H1 (cell line): ENCODE measurements around the gene CALY. TPM values are rescaled to one million over a fixed set of nuclear protein-coding genes. Genes with fewer than 3 reads are reported as not detected.

ENCODE experiments used
- CTCF ChIA-PET: fragments of 300-600 bp; sonication (Branson Sonifier 250); formaldehyde crosslinking; loops from one replicate; lab custom pipeline; 2021; ENCODE audit not compliant: partially characterized antibody; lab: Charles Lee
- POLR2A ChIA-PET: fragments of 300-600 bp; sonication (Branson Sonifier 250); formaldehyde crosslinking; loops from one replicate; lab custom pipeline; 2021; ENCODE audit warnings: inconsistent platforms; ENCODE audit not compliant: partially characterized antibody; lab: Charles Lee
- DNase-seq, 2 experiments: peaks; one replicate each; pipeline versions ENCODE4 v3.0.0 to v3.0.0-alpha.2; 2010 to 2022; ENCODE audit warnings: low spot score in 2 of 2, low read depth in 1 of 2, mixed read lengths in 1 of 2
- FAIRE-seq: peaks from 2 replicates; lab custom pipeline; 2011; peaks lifted over from hg19 to GRCh38; lab: Jason Lieb, UNC
- H2AFZ ChIP-seq: 2 replicates; pipeline ENCODE4 v1.8.1; 2012; ENCODE audit warnings: low read length, inconsistent platforms
- H2AK5ac ChIP-seq: 2 replicates; pipeline ENCODE4 v1.6.1; 2013; ENCODE audit warnings: low read depth, low read length
- H2BK120ac ChIP-seq: replicated peaks from 2 replicates; pipeline ENCODE3; 2013; ENCODE audit warnings: low read depth, low read length, inconsistent platforms
- H2BK12ac ChIP-seq: 2 replicates; pipeline ENCODE4 v1.6.1; 2013; ENCODE audit warnings: low read depth, low read length
- H2BK15ac ChIP-seq: 2 replicates; pipeline ENCODE4 v1.6.1; 2013; ENCODE audit warnings: low read length
- H2BK20ac ChIP-seq: 2 replicates; pipeline ENCODE4 v1.6.1; 2013; ENCODE audit warnings: low read length
- H2BK5ac ChIP-seq: 2 replicates; pipeline ENCODE4 v1.6.1; 2013; ENCODE audit warnings: low read depth, low read length
- H3K14ac ChIP-seq: 2 replicates; pipeline ENCODE4 v1.6.1; 2013; ENCODE audit warnings: inconsistent platforms; ENCODE audit not compliant: insufficient read length
- H3K18ac ChIP-seq: 2 replicates; pipeline ENCODE4 v1.6.1; 2013; ENCODE audit warnings: low read length; ENCODE audit errors: extremely low read depth
- H3K23ac ChIP-seq: 2 replicates; pipeline ENCODE4 v1.6.1; 2013; ENCODE audit warnings: inconsistent platforms; ENCODE audit not compliant: insufficient read length
- H3K23me2 ChIP-seq: 2 replicates; pipeline ENCODE4 v1.6.1; 2013; ENCODE audit warnings: low read depth, low read length
- H3K27ac ChIP-seq: 2 replicates; pipeline ENCODE4 v1.6.1; 2011; ENCODE audit warnings: low read depth, low read length, inconsistent platforms
- H3K27me3 ChIP-seq, 4 experiments: replicated peaks in 1 of 4; 1 replicate in 1 of 4; 2 replicates in 3 of 4; pipeline versions ENCODE4 v1.6.1 to v1.8.1; 2011 to 2013; ENCODE audit warnings: low read length in 3 of 4, mild to moderate bottlenecking in 3 of 4, inconsistent platforms in 2 of 4, mixed read lengths in 2 of 4, moderate library complexity in 1 of 4; ENCODE audit not compliant: control insufficient read depth in 3 of 4, insufficient read depth in 3 of 4; ENCODE audit errors: extremely low read depth in 1 of 4
- H3K36me3 ChIP-seq, 4 experiments: 2 replicates each; pipeline versions ENCODE4 v1.6.1 to v1.8.1; 2011 to 2013; ENCODE audit warnings: mild to moderate bottlenecking in 4 of 4, low read length in 3 of 4, moderate library complexity in 2 of 4, control low read depth in 1 of 4, inconsistent platforms in 1 of 4; ENCODE audit not compliant: insufficient read depth in 4 of 4, control insufficient read depth in 2 of 4
- H3K4ac ChIP-seq: replicated peaks from 2 replicates; pipeline ENCODE3; 2013; ENCODE audit warnings: low read length, low read depth, mixed read lengths, inconsistent platforms; ENCODE audit not compliant: insufficient read length
- H3K4me1 ChIP-seq, 4 experiments: replicated peaks in 1 of 4; 1 replicate in 1 of 4; 2 replicates in 3 of 4; pipeline versions ENCODE4 v1.6.1 to v1.8.1; 2011 to 2013; ENCODE audit warnings: low read length in 3 of 4, inconsistent platforms in 2 of 4, mixed read lengths in 1 of 4; ENCODE audit not compliant: insufficient read depth in 4 of 4, control insufficient read depth in 3 of 4
- H3K4me2 ChIP-seq, 2 experiments: 2 replicates each; pipeline versions ENCODE4 v1.6.1 to v1.8.1; 2011 to 2013; ENCODE audit warnings: low read depth in 2 of 2, low read length in 2 of 2, control low read depth in 1 of 2, inconsistent platforms in 1 of 2, mild to moderate bottlenecking in 1 of 2; ENCODE audit not compliant: insufficient read depth in 1 of 2
- H3K4me3 ChIP-seq, 4 experiments: fragments of 200-600, 300-600 bp in 1 of 4; sonication (generic), shearing (Covaris generic), sonication (Bioruptor Twin) in 1 of 4; 2 replicates each; pipeline versions ENCODE4 v1.5.1 to v1.8.1; 2011 to 2016; ENCODE audit warnings: low read length in 4 of 4, low read depth in 3 of 4, control low read depth in 2 of 4, inconsistent platforms in 2 of 4, mild to moderate bottlenecking in 2 of 4, mixed read lengths in 1 of 4, moderate library complexity in 1 of 4; ENCODE audit not compliant: insufficient read depth in 2 of 4; ENCODE audit errors: extremely low read depth in 1 of 4
- H3K56ac ChIP-seq: replicated peaks from 2 replicates; pipeline ENCODE3; 2013; ENCODE audit warnings: low read depth, mild to moderate bottlenecking, mixed read lengths, low read length, inconsistent platforms; ENCODE audit not compliant: insufficient read length
- H3K79me1 ChIP-seq: 2 replicates; pipeline ENCODE4 v1.6.1; 2013; ENCODE audit warnings: low read depth, low read length, control low read depth
- H3K79me2 ChIP-seq, 2 experiments: 2 replicates each; pipeline versions ENCODE4 v1.6.1 to v1.8.1; 2012 to 2013; ENCODE audit warnings: low read length in 2 of 2, mild to moderate bottlenecking in 2 of 2, inconsistent platforms in 1 of 2; ENCODE audit not compliant: insufficient read depth in 2 of 2, control insufficient read depth in 1 of 2
- H3K9ac ChIP-seq, 4 experiments: replicated peaks in 1 of 4; 1 replicate in 1 of 4; 2 replicates in 3 of 4; pipeline versions ENCODE4 v1.6.1 to v1.8.1; 2011 to 2013; ENCODE audit warnings: low read depth in 3 of 4, low read length in 3 of 4, control low read depth in 2 of 4, mild to moderate bottlenecking in 2 of 4, moderate library complexity in 2 of 4, inconsistent platforms in 1 of 4; ENCODE audit errors: extremely low read depth in 1 of 4
- H3K9me3 ChIP-seq, 2 experiments: 2 replicates each; pipeline versions ENCODE4 v1.6.1 to v1.8.1; 2012 to 2013; ENCODE audit warnings: mild to moderate bottlenecking in 2 of 2, moderate library complexity in 2 of 2, control low read depth in 1 of 2, inconsistent platforms in 1 of 2, low read depth in 1 of 2, low read length in 1 of 2, mixed read lengths in 1 of 2; ENCODE audit not compliant: insufficient read depth in 2 of 2
- H4K20me1 ChIP-seq, 2 experiments: replicated peaks in 1 of 2; 2 replicates each; pipeline versions ENCODE3 to v1.8.1; 2011 to 2013; ENCODE audit warnings: inconsistent platforms in 2 of 2, low read length in 2 of 2, mild to moderate bottlenecking in 1 of 2; ENCODE audit not compliant: insufficient read depth in 2 of 2, control insufficient read depth in 1 of 2
- H4K5ac ChIP-seq: 2 replicates; pipeline ENCODE4 v1.6.1; 2013; ENCODE audit warnings: low read length, low read depth, mixed read lengths, inconsistent platforms; ENCODE audit not compliant: insufficient read length
- H4K8ac ChIP-seq: 2 replicates; pipeline ENCODE4 v1.8.0; 2013; ENCODE audit warnings: mild to moderate bottlenecking, moderate library complexity, low read length, inconsistent platforms; ENCODE audit not compliant: insufficient read depth; ENCODE audit errors: extremely low read depth
- H4K91ac ChIP-seq: replicated peaks from 2 replicates; pipeline ENCODE3; 2013; ENCODE audit warnings: low read length, mixed read lengths, inconsistent platforms; ENCODE audit not compliant: insufficient read length
- CBX8 ChIP-seq: fragments of 300-800, 300-1000 bp; sonication (generic); IDR thresholded peaks from 2 replicates; pipeline ENCODE4 v1.7.1; 2016; ENCODE audit warnings: low read depth, low read length, borderline replicate concordance
- CHD1 ChIP-seq: IDR thresholded peaks from 2 replicates; pipeline ENCODE4 v1.6.1; 2012; ENCODE audit warnings: low read depth, low read length, improper control_type of control experiment
- CTCF ChIP-seq, 3 experiments: IDR thresholded peaks; 1 replicate in 2 of 3; 2 replicates in 1 of 3; pipeline versions ENCODE4 v1.5.1 to v1.6.1; 2011; ENCODE audit warnings: low read length in 3 of 3, mild to moderate bottlenecking in 3 of 3, inconsistent platforms in 2 of 3, low read depth in 1 of 3, moderate library complexity in 1 of 3; ENCODE audit not compliant: insufficient read depth in 1 of 3; ENCODE audit errors: control extremely low read depth in 1 of 3
- HDAC2 ChIP-seq, 2 experiments: fragments of 300-600 bp in 1 of 2; sonication (generic) in 1 of 2; IDR thresholded peaks; 2 replicates each; pipeline ENCODE4 v1.6.1; 2011 to 2012; ENCODE audit warnings: low read depth in 2 of 2, low read length in 2 of 2, mild to moderate bottlenecking in 2 of 2, moderate library complexity in 2 of 2, borderline replicate concordance in 1 of 2, inconsistent platforms in 1 of 2
- JUN ChIP-seq: IDR thresholded peaks from 2 replicates; pipeline ENCODE4 v1.6.1; 2011; ENCODE audit warnings: low read depth, mild to moderate bottlenecking, improper control_type of control experiment, low read length
- MAFK ChIP-seq: IDR thresholded peaks from 2 replicates; pipeline ENCODE4 v1.6.1; 2012; ENCODE audit warnings: low read depth, mild to moderate bottlenecking, improper control_type of control experiment, low read length
- SIN3A ChIP-seq, 2 experiments: IDR thresholded peaks in 1 of 2; conservative IDR thresholded peaks in 1 of 2; 2 replicates each; pipeline ENCODE4 v1.6.1; 2011 to 2012; ENCODE audit warnings: low read length in 2 of 2, improper control_type of control experiment in 1 of 2, low read depth in 1 of 2, mild to moderate bottlenecking in 1 of 2
- SIRT6 ChIP-seq: IDR thresholded peaks from one replicate; pipeline ENCODE4 v1.7.1; 2012; ENCODE audit warnings: low read length, inconsistent platforms
- TEAD4 ChIP-seq: IDR thresholded peaks from 2 replicates; pipeline ENCODE4 v1.6.1; 2012; ENCODE audit warnings: low read depth, low read length, inconsistent platforms, mixed read lengths
- WGBS, 2 experiments: shearing (Covaris generic) in 1 of 2; methylation state at CpG; one replicate each; pipeline versions ENCODE4 v1.1.6 to v1.1.7; 2013 to 2015; ENCODE audit warnings: low lambda C conversion rate in 2 of 2, mixed read lengths in 2 of 2, inconsistent platforms in 1 of 2, low coverage in 1 of 2, missing lambda C conversion rate in 1 of 2; ENCODE audit not compliant: insufficient replicate concordance in 2 of 2, insufficient coverage in 1 of 2, insufficient read length in 1 of 2; ENCODE audit errors: extremely low coverage in 1 of 2, missing lambda C conversion rate in 1 of 2; 5-methylcytosine and 5-hydroxymethylcytosine counted together
- polyA plus RNA-seq, 7 experiments: library from polyadenylated mRNA; depleted of rRNA in 3 of 7; stranded (reverse) in 5 of 7; unstranded in 2 of 7; fragments of >200 nt in 5 of 7; fragments of 200-250 nt in 2 of 7; gene quantifications; 1 replicate in 5 of 7; 2 replicates in 1 of 7; 4 replicates in 1 of 7; pipeline versions ENCODE4 v1.2.1 to v1.2.3, GENCODE V29; 2011 to 2013; ENCODE audit warnings: missing spikeins in 2 of 7, mixed read lengths in 2 of 7
- total RNA-seq: library from RNA; stranded (reverse); fragmentation: NEBNext Ultra II Directional; extraction: Animal tissue kit (Norgen Biotek cat#: 25700); gene quantifications from 2 replicates; pipeline ENCODE4 v1.2.1, GENCODE V29; 2021

Gene CALY
- total and polyA plus RNA-seq, 2 of the 8 experiments (the other 6 are each of a cell fraction or from before 2014, with no cell fraction given): 1.3 to 1.5 TPM

- Histone ChIP-seq H3K18ac (no peak overlapping the region), H4K8ac (no peak overlapping the region; the same call in 1 of the 2 replicates), H3K79me2 (peaks cover 0 to 3% of the 10 kb centered on the region in 2 experiments; a peak in 2 of 4 replicates), H3K79me1 (peaks cover 7% of the 10 kb centered on the region), H3K9ac (no peak overlapping the region), H3K4ac (no peak overlapping the region), H4K5ac (no peak overlapping the region), H3K27ac (no peak overlapping the region), H3K4me2 (peak overlapping the region; percentile 53 to 56), H3K4me3 (peak overlapping the region in 2 of 4 experiments; percentile 79 to 97; a peak in 3 of 8 replicates), H2BK20ac (no peak overlapping the region), H3K4me1 (no peaks in the 10 kb centered on the region; a peak in 2 of 7 replicates), H3K9me3 (no peaks in the 10 kb centered on the region), H2BK15ac (no peak overlapping the region), H3K56ac (no peak overlapping the region), H4K20me1 (peaks cover 3 to 14% of the 10 kb centered on the region in 2 experiments), H2BK120ac (no peak overlapping the region), H4K91ac (no peak overlapping the region), H3K23me2 (peaks cover 1% of the 10 kb centered on the region; the same call in 1 of the 2 replicates), H2BK12ac (no peak overlapping the region), H3K14ac (no peak overlapping the region), H2AK5ac (no peak overlapping the region), H2AFZ (no peak overlapping the region), H2BK5ac (no peak overlapping the region), H3K36me3 (peaks cover 13 to 24% (median 21%) of the 10 kb centered on the region in 4 experiments), H3K27me3 (peaks cover 8 to 27% (median 18%) of the 10 kb centered on the region in 4 experiments), H3K23ac (no peak overlapping the region)
- CTCF ChIA-PET: interaction anchor here (1.2 kb wide), 1 partner anchor 9 kb away, joined by 4 read pairs; no protein-coding TSS in a partner anchor
- WGBS, 2 experiments: 83% methylated on average over 10 of the region's 20 CpGs; no CpG with 5 or more reads in 1 of the 2 experiments
- FAIRE-seq (no peak), DNase-seq (no peak)
- POLR2A ChIA-PET: interaction anchor here (1.2 to 1.9 kb wide), 2 partner anchors 11 to 25 kb away, joined by 3 to 8 read pairs; partner anchors contain the start of gene PRAP1
- TF ChIP-seq HDAC2 (IDR thresholded peaks at IDR 0.05; ENCODE audit: borderline replicate concordance in 1 of 2, low read depth in 2 of 2, low read length in 2 of 2) (no peak), JUN (no peak), CTCF (IDR thresholded peaks at IDR 0.05; ENCODE audit: control extremely low read depth in 1 of 3, insufficient read depth in 1 of 3, low read depth in 1 of 3, low read length in 3 of 3) (no peak), CHD1 (no peak), TEAD4 (no peak), SIN3A (conservative IDR thresholded peaks at IDR 0.05 in 1 of 2, IDR thresholded peaks at IDR 0.05 in 1 of 2; ENCODE audit: low read depth in 1 of 2, low read length in 2 of 2) (no peak), MAFK (no peak), SIRT6 (no peak), CBX8 (no peak)
Observed at GRCh38 chr10:133372507-133372906, 35.8 kb upstream of the CALY start.
